Panc1 (cell line): Measurements from ENCODE around the gene ALK. TPM values are rescaled to one million over a fixed set of nuclear protein-coding genes. Genes with fewer than 3 reads are reported as not detected.

Experiments
- ATAC-seq: fragments of 200-7000 bp; cut with Tn5 transposase; 2 replicates; pipeline ENCODE4 v1.9.1; 2020; ENCODE audit warnings: mild to moderate bottlenecking, moderate library complexity
- BruUV-seq: library from RNA; stranded (reverse); fragments of 400-500 nt; replicated peaks from 2 replicates; lab custom pipeline; 2021; lab: Mats Ljungman, UMichigan
- CTCF ChIA-PET: fragments of 300-600 bp; sonication (Branson Sonifier 250); formaldehyde crosslinking; loops from one replicate; lab custom pipeline; 2022; ENCODE audit warnings: antibody characterized with exemption; lab: Charles Lee
- POLR2A ChIA-PET: fragments of 300-600 bp; sonication (Branson Sonifier 250); formaldehyde crosslinking; loops from one replicate; lab custom pipeline; 2022; ENCODE audit warnings: antibody characterized with exemption; lab: Charles Lee
- DNase-seq: peaks from one replicate; pipeline ENCODE4 v3.0.0-alpha.2; 2010; ENCODE audit warnings: low read depth, low spot score
- H3K27ac ChIP-seq: 2 replicates; pipeline ENCODE4 v1.5.1; 2011; ENCODE audit warnings: mild to moderate bottlenecking, low read length, inconsistent platforms
- H3K27me3 ChIP-seq: fragments of 200-500 bp; sonication (Bioruptor generic); 2 replicates; pipeline ENCODE4 v1.6.0; 2014; ENCODE audit warnings: low read length, inconsistent platforms; ENCODE audit not compliant: control insufficient read depth, insufficient read depth
- H3K36me3 ChIP-seq: fragments of 200-500 bp; sonication (Bioruptor generic); 2 replicates; pipeline ENCODE4 v1.5.1; 2014; ENCODE audit warnings: inconsistent platforms, mild to moderate bottlenecking, low read length, moderate library complexity; ENCODE audit not compliant: control insufficient read depth, insufficient read depth
- H3K4me1 ChIP-seq: 2 replicates; pipeline ENCODE4 v1.5.1; 2011; ENCODE audit warnings: inconsistent platforms, mild to moderate bottlenecking, low read length, moderate library complexity; ENCODE audit not compliant: control insufficient read depth, insufficient read depth
- H3K4me3 ChIP-seq, 2 experiments: 2 replicates each; pipeline ENCODE4 v1.5.1; 2011 to 2012; ENCODE audit warnings: low read depth in 2 of 2, low read length in 2 of 2, mild to moderate bottlenecking in 2 of 2, inconsistent platforms in 1 of 2, moderate library complexity in 1 of 2
- H3K9me3 ChIP-seq: fragments of 200-500 bp; sonication (Bioruptor generic); 2 replicates; pipeline ENCODE4 v1.5.1; 2014; ENCODE audit warnings: low read depth, mild to moderate bottlenecking, inconsistent platforms, low read length, moderate library complexity; ENCODE audit not compliant: control insufficient read depth, insufficient read depth
- POLR2AphosphoS5 ChIP-seq: IDR thresholded peaks from 2 replicates; pipeline ENCODE4 v1.6.1; 2012; ENCODE audit warnings: mild to moderate bottlenecking, low read depth, low read length, moderate library complexity
- SIN3A ChIP-seq: IDR thresholded peaks from 2 replicates; pipeline ENCODE4 v1.6.1; 2012; ENCODE audit warnings: low read depth, mild to moderate bottlenecking, low read length, moderate library complexity, borderline replicate concordance; ENCODE audit not compliant: insufficient read depth
- TCF7L2 ChIP-seq: IDR thresholded peaks from 2 replicates; pipeline ENCODE4 v1.6.1; 2011; ENCODE audit warnings: mild to moderate bottlenecking, low read depth, low read length, inconsistent platforms
- in situ Hi-C: cut with HindIII; loops from 2 replicates; pipeline ENCODE4 v1.10.0; 2016; ENCODE audit warnings: low sequenced_read_pairs, low pct_unique_long_range_greater_than_20kb
- intact Hi-C: fragments of 100-400 bp; cut with micrococcal nuclease; formaldehyde crosslinking; loops from one replicate; pipeline ENCODE4 v1.10.0; 2022; ENCODE audit not compliant: unreplicated experiment
- total RNA-seq: library from RNA; stranded (reverse); gene quantifications from one replicate; pipeline ENCODE4 v1.2.1, GENCODE V29; 2021; ENCODE audit not compliant: unreplicated experiment
- TF ChIP-seq, protein P1 (sequence below), 2 experiments: IDR thresholded peaks; 2 replicates each; pipeline ENCODE4 v1.6.1; 2011 to 2012; ENCODE audit warnings: low read depth in 2 of 2, control low read depth in 1 of 2, low read length in 1 of 2, mild to moderate bottlenecking in 1 of 2, moderate library complexity in 1 of 2; ENCODE audit not compliant: insufficient read depth in 1 of 2
- TF ChIP-seq, protein P2 (sequence below): fragments of 450-650 bp; IDR thresholded peaks from 2 replicates; pipeline ENCODE4 v1.5.1; 2017; ENCODE audit warnings: mild to moderate bottlenecking

The ALK gene
- total RNA-seq, 1 experiment from 2014 or later = not detected

DNA sequence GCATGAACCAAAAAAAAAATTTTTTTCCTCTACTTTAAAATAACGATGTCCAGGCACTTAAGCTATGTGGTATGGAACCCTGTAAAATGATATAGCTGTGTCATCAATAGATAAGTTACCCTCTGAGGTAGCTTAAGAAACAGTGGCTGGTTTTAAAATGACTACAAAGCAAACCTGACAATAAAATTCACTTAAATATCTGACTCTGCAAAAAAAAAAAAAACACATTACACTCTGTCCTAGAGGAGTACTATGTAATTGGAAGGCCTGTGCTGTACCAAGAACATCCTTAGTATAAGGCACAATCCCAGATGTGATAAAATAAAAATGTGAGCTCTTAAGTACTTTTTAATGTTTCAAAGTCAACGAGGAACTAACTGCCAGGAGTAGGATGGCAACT lies 322.4 kb downstream of the ALK start:
- ChIA-PET CTCF (no interaction called here), POLR2A (no interaction called here)
- H3K4me1 ChIP-seq = no peaks in the 10 kb centered on the region
- H3K4me3 ChIP-seq = no peak overlapping the region
- H3K36me3 ChIP-seq = no peaks in the 10 kb centered on the region
- ATAC-seq = no peak
- H3K9me3 ChIP-seq = no peaks in the 10 kb centered on the region
- BruUV-seq = no TSS peak
- TF ChIP-seq TCF7L2 = no peak
- TF ChIP-seq, protein P1, sequence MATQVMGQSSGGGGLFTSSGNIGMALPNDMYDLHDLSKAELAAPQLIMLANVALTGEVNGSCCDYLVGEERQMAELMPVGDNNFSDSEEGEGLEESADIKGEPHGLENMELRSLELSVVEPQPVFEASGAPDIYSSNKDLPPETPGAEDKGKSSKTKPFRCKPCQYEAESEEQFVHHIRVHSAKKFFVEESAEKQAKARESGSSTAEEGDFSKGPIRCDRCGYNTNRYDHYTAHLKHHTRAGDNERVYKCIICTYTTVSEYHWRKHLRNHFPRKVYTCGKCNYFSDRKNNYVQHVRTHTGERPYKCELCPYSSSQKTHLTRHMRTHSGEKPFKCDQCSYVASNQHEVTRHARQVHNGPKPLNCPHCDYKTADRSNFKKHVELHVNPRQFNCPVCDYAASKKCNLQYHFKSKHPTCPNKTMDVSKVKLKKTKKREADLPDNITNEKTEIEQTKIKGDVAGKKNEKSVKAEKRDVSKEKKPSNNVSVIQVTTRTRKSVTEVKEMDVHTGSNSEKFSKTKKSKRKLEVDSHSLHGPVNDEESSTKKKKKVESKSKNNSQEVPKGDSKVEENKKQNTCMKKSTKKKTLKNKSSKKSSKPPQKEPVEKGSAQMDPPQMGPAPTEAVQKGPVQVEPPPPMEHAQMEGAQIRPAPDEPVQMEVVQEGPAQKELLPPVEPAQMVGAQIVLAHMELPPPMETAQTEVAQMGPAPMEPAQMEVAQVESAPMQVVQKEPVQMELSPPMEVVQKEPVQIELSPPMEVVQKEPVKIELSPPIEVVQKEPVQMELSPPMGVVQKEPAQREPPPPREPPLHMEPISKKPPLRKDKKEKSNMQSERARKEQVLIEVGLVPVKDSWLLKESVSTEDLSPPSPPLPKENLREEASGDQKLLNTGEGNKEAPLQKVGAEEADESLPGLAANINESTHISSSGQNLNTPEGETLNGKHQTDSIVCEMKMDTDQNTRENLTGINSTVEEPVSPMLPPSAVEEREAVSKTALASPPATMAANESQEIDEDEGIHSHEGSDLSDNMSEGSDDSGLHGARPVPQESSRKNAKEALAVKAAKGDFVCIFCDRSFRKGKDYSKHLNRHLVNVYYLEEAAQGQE (IDR thresholded peaks at IDR 0.05; ENCODE audit: insufficient read depth in 1 of 2, low read depth in 2 of 2, low read length in 1 of 2) = no peak
- TF ChIP-seq, protein P2, sequence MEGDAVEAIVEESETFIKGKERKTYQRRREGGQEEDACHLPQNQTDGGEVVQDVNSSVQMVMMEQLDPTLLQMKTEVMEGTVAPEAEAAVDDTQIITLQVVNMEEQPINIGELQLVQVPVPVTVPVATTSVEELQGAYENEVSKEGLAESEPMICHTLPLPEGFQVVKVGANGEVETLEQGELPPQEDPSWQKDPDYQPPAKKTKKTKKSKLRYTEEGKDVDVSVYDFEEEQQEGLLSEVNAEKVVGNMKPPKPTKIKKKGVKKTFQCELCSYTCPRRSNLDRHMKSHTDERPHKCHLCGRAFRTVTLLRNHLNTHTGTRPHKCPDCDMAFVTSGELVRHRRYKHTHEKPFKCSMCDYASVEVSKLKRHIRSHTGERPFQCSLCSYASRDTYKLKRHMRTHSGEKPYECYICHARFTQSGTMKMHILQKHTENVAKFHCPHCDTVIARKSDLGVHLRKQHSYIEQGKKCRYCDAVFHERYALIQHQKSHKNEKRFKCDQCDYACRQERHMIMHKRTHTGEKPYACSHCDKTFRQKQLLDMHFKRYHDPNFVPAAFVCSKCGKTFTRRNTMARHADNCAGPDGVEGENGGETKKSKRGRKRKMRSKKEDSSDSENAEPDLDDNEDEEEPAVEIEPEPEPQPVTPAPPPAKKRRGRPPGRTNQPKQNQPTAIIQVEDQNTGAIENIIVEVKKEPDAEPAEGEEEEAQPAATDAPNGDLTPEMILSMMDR = no peak
- TF ChIP-seq POLR2AphosphoS5 = no peak
- TF ChIP-seq SIN3A = no peak
- intact Hi-C loops = no loop called here
- peaks cover 2% of the 10 kb centered on the region; the same call in 1 of the 2 replicates for H3K27me3 ChIP-seq
- no peak overlapping the region for H3K27ac ChIP-seq
- no peak for DNase-seq
- in situ Hi-C loops = no loop called here

DNA sequence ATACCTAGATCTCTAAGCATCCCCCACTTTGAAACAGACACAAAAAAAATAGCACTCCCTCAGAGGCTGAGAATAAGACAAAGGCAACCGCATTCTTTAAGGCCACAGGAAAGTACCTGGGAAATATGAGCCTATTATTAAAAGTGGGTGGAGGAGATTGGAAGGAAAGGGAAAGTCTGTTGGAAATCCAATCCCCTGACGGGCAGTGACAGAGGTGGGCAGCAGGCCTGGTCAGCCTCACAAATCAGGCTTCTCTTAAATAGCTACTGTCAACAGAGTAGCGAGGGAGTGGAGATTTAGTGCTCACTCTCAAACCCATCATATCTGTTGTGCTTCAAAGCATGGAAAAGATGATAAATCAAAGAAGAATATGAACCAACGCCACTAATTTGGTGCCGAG lies 324.4 kb downstream of the ALK start:
- Histone ChIP-seq H3K4me1 (no peaks in the 10 kb centered on the region), H3K4me3 (no peak overlapping the region), H3K27ac (no peak overlapping the region), H3K27me3 (peaks cover 2% of the 10 kb centered on the region; the same call in 1 of the 2 replicates), H3K9me3 (no peaks in the 10 kb centered on the region), H3K36me3 (no peaks in the 10 kb centered on the region)
- BruUV-seq = no TSS peak
- no peak for TF ChIP-seq SIN3A
- no peak for DNase-seq
- ChIA-PET CTCF (no interaction called here), POLR2A (no interaction called here)
- no peak for ATAC-seq
- intact Hi-C loops (no loop called here), in situ Hi-C loops (no loop called here)

DNA sequence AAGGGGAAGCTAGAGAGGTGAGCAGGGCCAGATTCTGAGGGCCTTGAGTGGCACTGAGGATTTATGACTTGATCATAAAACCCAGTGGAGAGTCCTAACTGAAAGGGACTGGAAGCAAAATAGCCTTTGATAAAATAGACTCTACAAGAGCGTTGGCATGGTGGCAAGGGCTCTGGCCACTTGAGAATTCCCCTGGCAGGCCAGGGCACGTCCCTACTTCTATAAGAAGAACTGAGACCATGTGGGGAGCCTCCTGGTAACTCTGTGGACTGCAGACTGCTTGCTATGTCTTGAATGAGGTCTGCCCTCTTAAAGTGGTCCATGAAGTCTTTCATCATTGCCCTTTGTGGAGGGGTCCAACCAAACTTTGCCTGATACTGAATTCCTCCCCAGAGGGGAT lies 324.8 kb downstream of the ALK start:
- ChIA-PET CTCF (no interaction called here), POLR2A (interaction anchor here (0.8 kb wide), 1 partner anchor 25 kb away, joined by 16 read pairs; no protein-coding TSS in a partner anchor)
- H3K4me1 ChIP-seq = no peaks in the 10 kb centered on the region
- H3K36me3 ChIP-seq = no peaks in the 10 kb centered on the region
- no peak overlapping the region for H3K27ac ChIP-seq
- in situ Hi-C loops (no loop called here), intact Hi-C loops (no loop called here)
- H3K27me3 ChIP-seq = peaks cover 2% of the 10 kb centered on the region; the same call in 1 of the 2 replicates
- ATAC-seq = no peak
- BruUV-seq = no TSS peak
- no peak overlapping the region for H3K4me3 ChIP-seq
- TF ChIP-seq POLR2AphosphoS5 (no peak), TCF7L2 (no peak), SIN3A (no peak)
- TF ChIP-seq, protein P2 = no peak
- TF ChIP-seq, protein P1 (IDR thresholded peaks at IDR 0.05; ENCODE audit: insufficient read depth in 1 of 2, low read depth in 2 of 2, low read length in 1 of 2) = no peak
- no peaks in the 10 kb centered on the region for H3K9me3 ChIP-seq
- DNase-seq = no peak
